A549 treated with Mapracorat at 1 μM for 4 hours (cell line): ENCODE measurements around the gene C10orf95. TPM values are rescaled to one million over a fixed set of nuclear protein-coding genes. Genes with fewer than 3 reads are reported as not detected.

Experiments
- total RNA-seq: library from RNA; stranded (reverse); fragments of 200-300 nt; extraction: Qiagen RNA extraction; gene quantifications from 5 replicates; pipeline ENCODE4 v1.2.3, GENCODE V29; 2022

Gene C10orf95
- 0.08 to 0.19 TPM (median 0.12 TPM) in 4 of 5 replicates, not detected in the other for total RNA-seq

DNA sequence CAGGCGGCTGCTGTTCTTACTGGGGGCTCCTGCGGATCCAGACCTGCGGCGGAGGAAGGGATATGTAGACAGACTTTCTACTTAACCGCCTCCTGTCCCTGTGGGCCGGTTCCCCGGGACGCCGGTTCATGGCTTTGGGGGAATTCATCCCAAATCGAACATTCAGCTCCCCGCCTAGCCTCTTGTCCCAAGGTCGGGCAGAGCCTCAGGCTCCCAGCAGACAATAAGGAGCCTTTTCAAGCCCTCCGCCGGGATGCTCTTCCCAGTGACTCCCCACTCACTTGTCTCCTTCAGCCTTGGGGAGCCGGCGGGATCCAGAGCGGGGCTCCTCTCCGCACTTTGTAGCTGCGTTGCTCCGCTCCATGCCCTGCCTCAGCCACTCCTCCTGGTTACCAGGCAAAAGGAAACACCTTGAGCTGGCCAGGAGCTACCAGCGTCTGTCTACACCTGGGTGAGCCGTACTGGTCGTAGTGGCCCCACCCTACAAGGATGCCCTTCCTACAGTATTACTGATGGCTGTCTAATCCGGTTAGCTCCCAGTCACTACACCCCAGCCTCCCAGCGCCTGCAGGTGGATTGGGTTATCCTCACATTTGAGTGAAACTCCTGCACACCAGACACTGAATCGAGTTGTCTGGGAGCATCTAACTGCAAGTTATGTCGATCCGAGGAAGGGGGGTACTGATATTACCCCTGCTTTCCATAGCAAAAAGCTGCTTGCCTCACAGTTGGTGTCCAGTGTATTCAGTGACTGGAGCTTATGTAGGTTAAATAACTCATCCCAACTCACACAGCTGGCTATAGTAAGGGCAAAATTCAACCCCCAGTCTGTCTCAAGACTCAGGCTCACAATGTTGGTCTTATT, at the start of gene C10orf95:
Gene C10orf95, minus strand, starts transcription at position 439 of the 865 bp plus-strand sequence. CDS start 450 bp downstream, outside the sequence.

GRCh38 chr10:102432162-102432950, 19.0 kb downstream of the C10orf95 start, which contains the start of gene CUEDC2:
TSS of gene CUEDC2 (minus strand) at chr10:102432574. CDS start at chr10:102425188, 7,386 bp downstream.

DNA sequence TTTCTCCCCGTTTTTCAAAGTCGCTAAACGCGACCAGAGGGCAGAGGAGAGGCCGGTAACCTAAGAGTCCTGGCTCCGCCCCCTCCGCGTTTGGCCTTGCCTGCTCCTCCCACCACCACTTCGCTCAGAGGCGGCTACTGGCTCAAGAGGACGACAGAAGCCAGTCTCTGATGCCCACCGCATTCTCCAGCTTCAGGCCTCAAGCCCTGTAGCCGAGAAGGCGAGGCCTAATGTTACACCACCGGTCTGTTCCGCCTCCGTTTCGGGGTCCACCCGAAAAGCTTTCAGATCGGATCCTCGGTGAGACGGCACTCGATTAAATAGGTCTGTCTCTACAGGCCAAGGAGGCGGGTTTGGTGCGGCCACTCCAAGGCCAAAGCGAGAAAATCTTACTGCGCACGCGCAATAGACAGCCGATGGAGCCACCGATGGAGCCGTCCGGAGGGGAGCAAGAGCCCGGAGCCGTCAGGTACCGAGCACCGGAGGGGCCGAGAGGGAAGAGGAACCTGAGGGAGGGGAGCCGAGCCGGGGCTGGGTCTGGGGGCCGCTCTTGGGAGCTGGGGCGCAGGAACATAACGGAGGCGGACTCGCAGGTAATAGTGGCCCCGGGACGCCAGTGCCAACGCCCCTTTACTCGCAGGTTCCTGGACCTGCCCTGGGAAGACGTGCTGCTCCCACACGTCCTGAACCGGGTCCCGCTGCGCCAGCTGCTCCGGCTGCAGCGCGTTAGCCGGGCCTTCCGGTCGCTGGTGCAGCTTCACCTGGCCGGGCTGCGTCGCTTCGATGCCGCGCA, 30.4 kb downstream of the C10orf95 start, which contains the start of gene FBXL15:
Gene FBXL15, plus strand, starts transcription at position 123 of the 793 bp plus-strand sequence. Its CDS starts 294 bp downstream, at position 417.

GRCh38 chr10:102418622-102419268, 32.6 kb downstream of the C10orf95 start, which contains the start of gene PSD:
TSS of gene PSD (minus strand) at chr10:102418785. CDS start at chr10:102417038, 1,747 bp downstream.

Other genes with a start within 250 kb of the C10orf95 start
- gene ELOVL3, start 225.2 kb downstream of the C10orf95 start, total RNA-seq: 0.22 to 0.53 TPM (median 0.26 TPM) in 5 replicates
- gene PITX3, start 210.0 kb downstream of the C10orf95 start, total RNA-seq: 0.41 to 1.2 TPM (median 0.69 TPM) in 5 replicates
- gene GBF1, start 206.0 kb downstream of the C10orf95 start, total RNA-seq: 20.4 to 25.5 TPM (median 24.0 TPM) in 5 replicates
- 41.3 to 66.7 TPM (median 53.7 TPM) in 5 replicates for gene NFKB2, start 55.8 kb downstream of the C10orf95 start, total RNA-seq
- gene PSD, start 32.8 kb downstream of the C10orf95 start, total RNA-seq: 0.20 to 0.53 TPM (median 0.31 TPM) in 5 replicates
- gene FBXL15, start 30.7 kb downstream of the C10orf95 start, total RNA-seq: 5.6 to 11.2 TPM (median 9.9 TPM) in 5 replicates
- gene CUEDC2, start 19.0 kb downstream of the C10orf95 start, total RNA-seq: 61.2 to 70.8 TPM (median 65.6 TPM) in 5 replicates
- gene ACTR1A, start 51.2 kb upstream of the C10orf95 start, total RNA-seq: 82.6 to 93.3 TPM (median 92.4 TPM) in 5 replicates
- 5.4 to 7.4 TPM (median 6.5 TPM) in 5 replicates for gene SUFU, start 52.4 kb upstream of the C10orf95 start, total RNA-seq
- 44.2 to 49.0 TPM (median 47.5 TPM) in 5 replicates for gene TRIM8, start 192.9 kb upstream of the C10orf95 start, total RNA-seq